ENCODE measurements around the gene IFNA8.

DNA sequence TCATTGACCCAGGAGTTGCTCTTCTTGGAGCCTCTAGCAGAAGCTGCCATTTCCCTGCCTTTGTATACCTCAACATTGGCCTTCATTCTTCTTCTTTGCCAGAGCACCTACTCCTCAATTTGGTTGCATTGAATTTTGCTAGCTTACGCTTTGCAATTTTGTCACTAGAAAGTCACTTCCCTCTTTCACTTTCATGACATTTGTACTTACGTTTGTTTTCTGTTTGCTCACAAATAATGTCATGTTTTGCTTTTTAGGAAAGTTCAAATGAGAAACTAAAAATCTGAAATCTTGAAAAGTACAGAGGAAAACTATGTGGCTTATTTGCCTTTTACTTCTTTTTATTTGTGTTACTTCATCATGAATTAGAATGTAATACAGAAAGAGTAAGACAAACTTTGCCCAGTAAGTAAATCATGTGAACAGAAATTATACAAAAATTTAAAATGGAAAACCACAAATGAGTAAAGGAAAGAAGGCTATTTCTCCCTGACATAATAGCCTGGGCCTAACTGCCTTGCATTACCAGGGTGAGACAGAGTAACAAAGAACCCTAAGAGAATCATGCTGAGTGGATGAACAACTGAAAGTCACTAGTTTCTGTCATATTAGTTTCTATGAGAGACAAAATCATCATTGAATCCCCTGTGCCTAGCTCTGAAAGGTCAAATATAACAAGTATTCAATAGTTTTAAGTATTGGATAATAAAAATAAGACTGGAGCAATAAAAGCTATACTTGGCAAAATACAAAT lies 23.9 kb downstream of the IFNA8 start:
- TF ChIP-seq, protein P1, sequence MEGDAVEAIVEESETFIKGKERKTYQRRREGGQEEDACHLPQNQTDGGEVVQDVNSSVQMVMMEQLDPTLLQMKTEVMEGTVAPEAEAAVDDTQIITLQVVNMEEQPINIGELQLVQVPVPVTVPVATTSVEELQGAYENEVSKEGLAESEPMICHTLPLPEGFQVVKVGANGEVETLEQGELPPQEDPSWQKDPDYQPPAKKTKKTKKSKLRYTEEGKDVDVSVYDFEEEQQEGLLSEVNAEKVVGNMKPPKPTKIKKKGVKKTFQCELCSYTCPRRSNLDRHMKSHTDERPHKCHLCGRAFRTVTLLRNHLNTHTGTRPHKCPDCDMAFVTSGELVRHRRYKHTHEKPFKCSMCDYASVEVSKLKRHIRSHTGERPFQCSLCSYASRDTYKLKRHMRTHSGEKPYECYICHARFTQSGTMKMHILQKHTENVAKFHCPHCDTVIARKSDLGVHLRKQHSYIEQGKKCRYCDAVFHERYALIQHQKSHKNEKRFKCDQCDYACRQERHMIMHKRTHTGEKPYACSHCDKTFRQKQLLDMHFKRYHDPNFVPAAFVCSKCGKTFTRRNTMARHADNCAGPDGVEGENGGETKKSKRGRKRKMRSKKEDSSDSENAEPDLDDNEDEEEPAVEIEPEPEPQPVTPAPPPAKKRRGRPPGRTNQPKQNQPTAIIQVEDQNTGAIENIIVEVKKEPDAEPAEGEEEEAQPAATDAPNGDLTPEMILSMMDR (IDR thresholded peaks at IDR 0.05 in 8 of 11, conservative IDR thresholded peaks at IDR 0.05 in 3 of 11), result no peak
- TF ChIP-seq POLR2A (IDR thresholded peaks at IDR 0.05), result no peak
- no peak for TF ChIP-seq POLR2AphosphoS5 (IDR thresholded peaks at IDR 0.05)
